ENCODE data around the gene SLC35E3. TPM values are rescaled to one million over a fixed set of nuclear protein-coding genes. Genes with fewer than 3 reads are reported as not detected.
A peak's percentile ranks its signal among the peaks of the same experiment; 100 is the strongest.
"Not testable (repeated sequence)": the region's sequence is repeated elsewhere in the genome, so short reads cannot be mapped to it uniquely, and the experiment has no call there.

SLC35E3 gene
- total and polyA plus RNA-seq, 2 experiments from 2014 or later = 6.9 to 25.4 TPM

DNA sequence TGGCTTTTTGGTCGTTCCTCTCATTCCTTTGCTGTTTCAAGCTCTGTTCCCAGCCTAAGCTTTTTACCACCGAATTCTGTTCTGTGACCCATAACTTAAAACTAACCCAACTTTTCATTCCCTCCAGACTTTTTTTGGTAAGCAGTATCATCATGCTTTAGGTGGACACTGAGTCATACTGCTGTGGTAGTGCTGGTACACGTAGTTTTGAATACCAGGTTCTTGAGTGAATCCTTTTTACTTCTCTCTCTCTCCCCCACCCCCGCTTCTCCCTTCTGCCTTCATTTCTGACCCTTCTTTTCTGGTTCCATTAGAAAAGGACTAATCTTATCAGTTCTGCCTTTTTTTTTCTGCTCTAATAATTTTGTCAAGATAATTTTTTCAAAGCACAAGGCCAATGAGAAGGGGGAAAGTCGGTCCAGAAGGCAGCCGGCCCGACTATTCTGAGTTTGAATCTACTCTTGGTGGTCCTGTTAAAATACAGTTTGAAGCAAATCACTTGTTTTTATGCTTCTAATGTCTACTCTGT lies 59.7 kb downstream of the SLC35E3 start:
- no peak for DNase-seq (ENCODE audit: low read depth in 1 of 2, low spot score in 1 of 2)
- H3K4me3 ChIP-seq = no peak overlapping the region
- peaks cover 6% of the 10 kb centered on the region for H3K4me1 ChIP-seq (ENCODE audit: low read depth)
- no peaks in the 10 kb centered on the region for H3K27me3 ChIP-seq
- H3K36me3 ChIP-seq = peaks cover 4% of the 10 kb centered on the region
- TF ChIP-seq, protein P1, sequence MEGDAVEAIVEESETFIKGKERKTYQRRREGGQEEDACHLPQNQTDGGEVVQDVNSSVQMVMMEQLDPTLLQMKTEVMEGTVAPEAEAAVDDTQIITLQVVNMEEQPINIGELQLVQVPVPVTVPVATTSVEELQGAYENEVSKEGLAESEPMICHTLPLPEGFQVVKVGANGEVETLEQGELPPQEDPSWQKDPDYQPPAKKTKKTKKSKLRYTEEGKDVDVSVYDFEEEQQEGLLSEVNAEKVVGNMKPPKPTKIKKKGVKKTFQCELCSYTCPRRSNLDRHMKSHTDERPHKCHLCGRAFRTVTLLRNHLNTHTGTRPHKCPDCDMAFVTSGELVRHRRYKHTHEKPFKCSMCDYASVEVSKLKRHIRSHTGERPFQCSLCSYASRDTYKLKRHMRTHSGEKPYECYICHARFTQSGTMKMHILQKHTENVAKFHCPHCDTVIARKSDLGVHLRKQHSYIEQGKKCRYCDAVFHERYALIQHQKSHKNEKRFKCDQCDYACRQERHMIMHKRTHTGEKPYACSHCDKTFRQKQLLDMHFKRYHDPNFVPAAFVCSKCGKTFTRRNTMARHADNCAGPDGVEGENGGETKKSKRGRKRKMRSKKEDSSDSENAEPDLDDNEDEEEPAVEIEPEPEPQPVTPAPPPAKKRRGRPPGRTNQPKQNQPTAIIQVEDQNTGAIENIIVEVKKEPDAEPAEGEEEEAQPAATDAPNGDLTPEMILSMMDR (IDR thresholded peaks at IDR 0.05; ENCODE audit: low read depth, low read length) = no peak
- no peak overlapping the region for H3K27ac ChIP-seq
- H3K9me3 ChIP-seq (ENCODE audit: low read depth) = no peaks in the 10 kb centered on the region

DNA sequence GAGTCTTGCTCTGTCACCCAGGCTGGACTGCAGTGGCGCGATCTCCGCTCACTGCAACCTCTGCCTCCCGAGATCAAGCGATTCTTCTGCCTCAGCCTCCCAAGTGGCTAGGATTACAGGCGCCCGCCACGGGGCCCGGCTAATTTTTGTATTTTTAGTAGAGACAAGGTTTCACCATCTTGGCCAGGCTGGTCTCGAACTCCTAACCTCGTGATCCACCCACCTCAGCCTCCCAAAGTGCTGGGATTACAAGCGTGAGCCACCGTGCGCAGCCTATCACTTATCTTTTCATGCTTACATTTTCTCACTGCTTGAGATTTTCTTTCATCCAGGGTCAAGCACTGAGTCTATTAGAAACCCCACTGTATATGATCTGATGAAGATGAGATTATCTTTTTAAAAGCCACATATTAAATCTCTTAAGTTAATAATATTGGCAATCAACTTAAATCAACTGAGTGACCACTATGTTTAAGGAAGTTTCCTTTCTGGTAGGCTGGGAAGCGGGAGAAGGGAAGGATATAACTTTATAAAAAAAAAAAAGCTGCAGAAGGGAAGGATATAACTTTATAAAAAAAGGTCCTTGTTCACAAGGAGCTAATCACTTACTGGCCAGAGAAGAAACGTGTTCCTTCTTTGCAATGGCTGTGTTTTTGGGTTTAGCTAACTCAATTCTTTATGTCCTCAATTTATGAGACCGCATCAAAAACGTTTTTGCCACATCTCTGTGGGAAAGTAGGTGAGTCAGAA lies 60.7 kb downstream of the SLC35E3 start:
- DNase-seq (ENCODE audit: low read depth in 1 of 2, low spot score in 1 of 2) = no peak
- Histone ChIP-seq H3K4me1 (ENCODE audit: low read depth) (peaks cover 6% of the 10 kb centered on the region), H3K9me3 (ENCODE audit: low read depth) (no peaks in the 10 kb centered on the region), H3K27ac (no peak overlapping the region), H3K36me3 (peaks cover 4% of the 10 kb centered on the region), H3K4me3 (no peak overlapping the region), H3K27me3 (no peaks in the 10 kb centered on the region)
- TF ChIP-seq, protein P1 (IDR thresholded peaks at IDR 0.05; ENCODE audit: low read depth, low read length) = no peak

DNA sequence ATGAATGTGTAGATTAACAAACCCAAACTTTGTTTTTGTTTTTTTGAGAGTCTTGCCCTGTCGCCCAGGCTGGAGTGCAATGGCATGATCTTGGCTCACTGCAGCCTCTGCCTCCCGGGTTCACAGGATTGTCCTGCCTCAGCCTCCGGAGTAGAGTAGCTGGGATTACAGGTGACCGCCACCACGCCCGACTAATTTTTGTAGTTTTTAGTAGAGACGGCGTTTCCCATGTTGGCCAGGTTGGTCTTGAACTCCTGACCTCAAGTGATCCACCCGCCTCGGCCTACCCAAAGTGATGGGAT lies 61.2 kb downstream of the SLC35E3 start:
- not testable (repeated sequence) for H3K9me3 ChIP-seq (ENCODE audit: low read depth); DNase-seq (ENCODE audit: low read depth in 1 of 2, low spot score in 1 of 2); H3K27me3 ChIP-seq; H3K4me1 ChIP-seq (ENCODE audit: low read depth); H3K36me3 ChIP-seq
- Histone ChIP-seq H3K4me3 (peak overlapping the region; percentile 67), H3K27ac (peak overlapping the region; percentile 95)

DNA sequence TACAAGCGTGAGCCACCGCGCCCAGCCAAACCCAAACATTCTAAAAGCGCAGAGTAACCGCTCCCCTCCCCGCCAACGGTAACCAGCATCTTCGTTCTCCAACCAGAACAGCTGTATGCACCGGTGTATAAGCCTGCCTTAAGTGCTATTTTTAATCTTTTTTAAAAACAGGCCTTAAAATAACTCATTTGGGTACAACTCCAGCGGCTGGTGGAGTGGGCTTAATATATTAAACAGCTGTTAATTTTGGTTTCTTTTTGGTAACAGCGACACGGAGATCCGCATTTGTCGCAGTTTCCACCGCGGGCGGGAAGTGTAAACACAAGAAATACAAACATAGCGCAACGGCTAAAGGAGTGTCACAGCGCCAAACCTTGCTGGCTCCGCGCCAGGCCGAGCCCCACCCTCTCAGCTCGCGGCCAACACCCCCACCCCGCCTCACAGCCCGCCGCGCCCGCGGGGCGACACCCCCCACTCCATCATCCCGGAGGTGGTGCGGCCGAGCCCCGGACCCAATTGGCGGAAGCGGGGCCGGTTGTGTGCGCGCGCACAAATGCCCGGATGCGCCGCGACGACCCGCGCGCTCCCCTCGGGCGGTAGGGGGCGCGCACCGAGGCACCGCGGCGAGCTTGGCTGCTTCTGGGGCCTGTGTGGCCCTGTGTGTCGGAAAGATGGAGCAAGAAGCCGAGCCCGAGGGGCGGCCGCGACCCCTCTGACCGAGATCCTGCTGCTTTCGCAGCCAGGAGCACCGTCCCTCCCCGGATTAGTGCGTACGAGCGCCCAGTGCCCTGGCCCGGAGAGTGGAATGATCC lies 61.8 kb downstream of the SLC35E3 start, which contains the start of gene MDM2:
Gene MDM2 (plus strand): TSS at position 602 of the 812 bp plus-strand sequence. CDS start 301 bp downstream, outside the sequence.
- TF ChIP-seq, protein P1 (IDR thresholded peaks at IDR 0.05; ENCODE audit: low read depth, low read length) = peak; percentile 83

DNA sequence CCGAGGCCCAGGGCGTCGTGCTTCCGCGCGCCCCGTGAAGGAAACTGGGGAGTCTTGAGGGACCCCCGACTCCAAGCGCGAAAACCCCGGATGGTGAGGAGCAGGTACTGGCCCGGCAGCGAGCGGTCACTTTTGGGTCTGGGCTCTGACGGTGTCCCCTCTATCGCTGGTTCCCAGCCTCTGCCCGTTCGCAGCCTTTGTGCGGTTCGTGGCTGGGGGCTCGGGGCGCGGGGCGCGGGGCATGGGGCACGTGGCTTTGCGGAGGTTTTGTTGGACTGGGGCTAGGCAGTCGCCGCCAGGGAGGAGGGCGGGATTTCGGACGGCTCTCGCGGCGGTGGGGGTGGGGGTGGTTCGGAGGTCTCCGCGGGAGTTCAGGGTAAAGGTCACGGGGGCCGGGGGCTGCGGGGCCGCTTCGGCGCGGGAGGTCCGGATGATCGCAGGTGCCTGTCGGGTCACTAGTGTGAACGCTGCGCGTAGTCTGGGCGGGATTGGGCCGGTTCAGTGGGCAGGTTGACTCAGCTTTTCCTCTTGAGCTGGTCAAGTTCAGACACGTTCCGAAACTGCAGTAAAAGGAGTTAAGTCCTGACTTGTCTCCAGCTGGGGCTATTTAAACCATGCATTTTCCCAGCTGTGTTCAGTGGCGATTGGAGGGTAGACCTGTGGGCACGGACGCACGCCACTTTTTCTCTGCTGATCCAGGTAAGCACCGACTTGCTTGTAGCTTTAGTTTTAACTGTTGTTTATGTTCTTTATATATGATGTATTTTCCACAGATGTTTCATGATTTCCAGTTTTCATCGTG lies 62.6 kb downstream of the SLC35E3 start:
- no peaks in the 10 kb centered on the region for H3K27me3 ChIP-seq
- DNase-seq (ENCODE audit: low read depth in 1 of 2, low spot score in 1 of 2) = peak; percentile 75 to 91
- TF ChIP-seq, protein P1 (IDR thresholded peaks at IDR 0.05; ENCODE audit: low read depth, low read length) = no peak
- H3K27ac ChIP-seq = peak overlapping the region; percentile 95
- H3K4me1 ChIP-seq (ENCODE audit: low read depth) = peaks cover 6% of the 10 kb centered on the region
- H3K9me3 ChIP-seq (ENCODE audit: low read depth) = no peaks in the 10 kb centered on the region
- H3K36me3 ChIP-seq = peaks cover 17% of the 10 kb centered on the region
- peak overlapping the region; percentile 67 for H3K4me3 ChIP-seq

More for the DNA sequence above, 61.8 kb downstream of the SLC35E3 start, which contains the start of gene MDM2:
- Histone ChIP-seq H3K27ac (peak within 1 kb of the TSS; percentile 95), H3K4me3 (peak within 1 kb of the TSS; percentile 67), H3K36me3 (peaks cover 9% of the 10 kb centered on the region), H3K9me3 (ENCODE audit: low read depth) (no peaks in the 10 kb centered on the region), H3K4me1 (ENCODE audit: low read depth) (peaks cover 6% of the 10 kb centered on the region), H3K27me3 (no peaks in the 10 kb centered on the region)
- DNase-seq (ENCODE audit: low read depth in 1 of 2, low spot score in 1 of 2) = peak; percentile 94 to 96

Measured in cardiac muscle cell (in vitro differentiated cells and primary cell).